HG02759 (cell line): ENCODE measurements around the gene XRCC5.
A peak's percentile ranks its signal among the peaks of the same experiment; 100 is the strongest.
"Not testable (repeated sequence)": the region's sequence is repeated elsewhere in the genome, so short reads cannot be mapped to it uniquely, and the experiment has no call there.

Experiments
- ATAC-seq: cut with Tn5 transposase; IDR thresholded peaks from one replicate; pipeline ENCODE4 v1.9.1; 2021; ENCODE audit warnings: mild to moderate bottlenecking, moderate library complexity; ENCODE audit not compliant: unreplicated experiment

XRCC5 gene

GRCh38 chr2:216192931-216193330 lies 83.8 kb downstream of the XRCC5 start:
- ATAC-seq = no peak

GRCh38 chr2:216194013-216194412 lies 84.9 kb downstream of the XRCC5 start:
- no peak for ATAC-seq

- ATAC-seq = no peak
Observed at GRCh38 chr2:216194561-216194960, 85.4 kb downstream of the XRCC5 start.

GRCh38 chr2:216195565-216196029 lies 86.4 kb downstream of the XRCC5 start:
- no peak for ATAC-seq

GRCh38 chr2:216201692-216202306 lies 92.7 kb downstream of the XRCC5 start:
- ATAC-seq = no peak

GRCh38 chr2:216202626-216203250 lies 93.6 kb downstream of the XRCC5 start:
- ATAC-seq = no peak

GRCh38 chr2:216205486-216205885 lies 96.3 kb downstream of the XRCC5 start:
- ATAC-seq = peak; percentile 7

- peak; percentile 76 for ATAC-seq
Observed at GRCh38 chr2:216206041-216206703, 97.0 kb downstream of the XRCC5 start.

GRCh38 chr2:216206821-216207220 lies 97.7 kb downstream of the XRCC5 start:
- no peak for ATAC-seq

- not testable (repeated sequence) for ATAC-seq
Observed at GRCh38 chr2:216208661-216209060, 99.5 kb downstream of the XRCC5 start.

GRCh38 chr2:216210701-216211540 lies 101.8 kb downstream of the XRCC5 start:
- no peak for ATAC-seq

- ATAC-seq = no peak
Observed at GRCh38 chr2:216211614-216212145, 102.5 kb downstream of the XRCC5 start.

GRCh38 chr2:216214768-216215167 lies 105.6 kb downstream of the XRCC5 start:
- no peak for ATAC-seq

- no peak for ATAC-seq
Observed at GRCh38 chr2:216215658-216216390, 106.7 kb downstream of the XRCC5 start.

GRCh38 chr2:216216951-216217903 lies 108.1 kb downstream of the XRCC5 start:
- no peak for ATAC-seq

- ATAC-seq = no peak
Observed at GRCh38 chr2:216217904-216218260, 108.7 kb downstream of the XRCC5 start.

- no peak for ATAC-seq
Observed at GRCh38 chr2:216219861-216220260, 110.7 kb downstream of the XRCC5 start.

GRCh38 chr2:216220976-216221375 lies 111.8 kb downstream of the XRCC5 start:
- ATAC-seq = no peak

- no peak for ATAC-seq
Observed at GRCh38 chr2:216221811-216222210, 112.7 kb downstream of the XRCC5 start.
